ENCODE data around the gene OSBPL10. TPM values are rescaled to one million over a fixed set of nuclear protein-coding genes. Genes with fewer than 3 reads are reported as not detected.

OSBPL10 gene
- total RNA-seq, 2 experiments from 2014 or later = 1.6 to 1.7 TPM

- DNase-seq = no peak
- Mint-ChIP-seq H3K4me1 (peaks cover 14% of the 10 kb centered on the region), H3K27me3 (peaks cover 9% of the 10 kb centered on the region), H3K36me3 (ENCODE audit: low read depth) (no peaks in the 10 kb centered on the region), H3K27ac (no peak overlapping the region), H3K4me3 (no peak overlapping the region), H3K9me3 (no peaks in the 10 kb centered on the region)
- CTCF ChIA-PET = interaction anchor here (0.5 kb wide), 1 partner anchor 159 kb away, joined by 3 read pairs; no protein-coding TSS in a partner anchor
- POLR2A ChIA-PET = no interaction called here
Measured at GRCh38 chr3:31896648-31897433, 84.2 kb downstream of the OSBPL10 start.

GRCh38 chr3:31896026-31896425 is 85.0 kb downstream of the OSBPL10 start:
- CTCF ChIA-PET = no interaction called here
- POLR2A ChIA-PET = no interaction called here
- H3K4me3 Mint-ChIP-seq = no peak overlapping the region
- DNase-seq = no peak
- H3K4me1 Mint-ChIP-seq = peaks cover 8% of the 10 kb centered on the region
- peaks cover 10% of the 10 kb centered on the region for H3K27me3 Mint-ChIP-seq
- no peaks in the 10 kb centered on the region for H3K36me3 Mint-ChIP-seq (ENCODE audit: low read depth)
- H3K27ac Mint-ChIP-seq = no peak overlapping the region
- no peaks in the 10 kb centered on the region for H3K9me3 Mint-ChIP-seq

- H3K4me3 Mint-ChIP-seq = no peak overlapping the region
- H3K27me3 Mint-ChIP-seq = peaks cover 10% of the 10 kb centered on the region
- no peak for DNase-seq
- no peaks in the 10 kb centered on the region for H3K36me3 Mint-ChIP-seq (ENCODE audit: low read depth)
- H3K27ac Mint-ChIP-seq = no peak overlapping the region
- POLR2A ChIA-PET = no interaction called here
- H3K9me3 Mint-ChIP-seq = no peaks in the 10 kb centered on the region
- CTCF ChIA-PET = no interaction called here
- H3K4me1 Mint-ChIP-seq = peaks cover 5% of the 10 kb centered on the region
Measured at GRCh38 chr3:31895471-31895870, 85.6 kb downstream of the OSBPL10 start.

GRCh38 chr3:31892916-31893573 is 88.0 kb downstream of the OSBPL10 start:
- DNase-seq = no peak
- Mint-ChIP-seq H3K27ac (no peak overlapping the region), H3K27me3 (peaks cover 19% of the 10 kb centered on the region), H3K36me3 (ENCODE audit: low read depth) (no peaks in the 10 kb centered on the region), H3K4me1 (no peaks in the 10 kb centered on the region), H3K9me3 (no peaks in the 10 kb centered on the region), H3K4me3 (no peak overlapping the region)
- CTCF ChIA-PET = no interaction called here
- POLR2A ChIA-PET = no interaction called here

- no peaks in the 10 kb centered on the region for H3K9me3 Mint-ChIP-seq
- no peak overlapping the region for H3K4me3 Mint-ChIP-seq
- no peaks in the 10 kb centered on the region for H3K4me1 Mint-ChIP-seq
- H3K27me3 Mint-ChIP-seq = peaks cover 19% of the 10 kb centered on the region
- H3K27ac Mint-ChIP-seq = no peak overlapping the region
- no peaks in the 10 kb centered on the region for H3K36me3 Mint-ChIP-seq (ENCODE audit: low read depth)
- DNase-seq = no peak
- POLR2A ChIA-PET = no interaction called here
- CTCF ChIA-PET = no interaction called here
Measured at GRCh38 chr3:31892500-31892899, 88.6 kb downstream of the OSBPL10 start.

- ChIA-PET POLR2A (no interaction called here), CTCF (no interaction called here)
- no peaks in the 10 kb centered on the region for H3K36me3 Mint-ChIP-seq (ENCODE audit: low read depth)
- DNase-seq = no peak
- no peaks in the 10 kb centered on the region for H3K9me3 Mint-ChIP-seq
- no peak overlapping the region for H3K4me3 Mint-ChIP-seq
- H3K4me1 Mint-ChIP-seq = no peaks in the 10 kb centered on the region
- no peak overlapping the region for H3K27ac Mint-ChIP-seq
- peaks cover 19% of the 10 kb centered on the region for H3K27me3 Mint-ChIP-seq
Measured at GRCh38 chr3:31891876-31892455, 89.1 kb downstream of the OSBPL10 start.

- no peak overlapping the region for H3K27ac Mint-ChIP-seq
- H3K4me1 Mint-ChIP-seq = no peaks in the 10 kb centered on the region
- CTCF ChIA-PET = no interaction called here
- no peak for DNase-seq
- no peak overlapping the region for H3K4me3 Mint-ChIP-seq
- no peaks in the 10 kb centered on the region for H3K9me3 Mint-ChIP-seq
- POLR2A ChIA-PET = no interaction called here
- no peaks in the 10 kb centered on the region for H3K36me3 Mint-ChIP-seq (ENCODE audit: low read depth)
- H3K27me3 Mint-ChIP-seq = peaks cover 18% of the 10 kb centered on the region
Measured at GRCh38 chr3:31890742-31891469, 90.2 kb downstream of the OSBPL10 start.

- H3K4me1 Mint-ChIP-seq = no peaks in the 10 kb centered on the region
- DNase-seq = no peak
- ChIA-PET CTCF (no interaction called here), POLR2A (no interaction called here)
- no peak overlapping the region for H3K4me3 Mint-ChIP-seq
- H3K27ac Mint-ChIP-seq = no peak overlapping the region
- H3K27me3 Mint-ChIP-seq = peaks cover 18% of the 10 kb centered on the region
- H3K36me3 Mint-ChIP-seq (ENCODE audit: low read depth) = no peaks in the 10 kb centered on the region
- no peaks in the 10 kb centered on the region for H3K9me3 Mint-ChIP-seq
Measured at GRCh38 chr3:31890007-31890406, 91.1 kb downstream of the OSBPL10 start.

- no peak for DNase-seq
- Mint-ChIP-seq H3K9me3 (no peaks in the 10 kb centered on the region), H3K27me3 (peaks cover 9% of the 10 kb centered on the region), H3K4me1 (no peaks in the 10 kb centered on the region), H3K4me3 (no peak overlapping the region), H3K27ac (no peak overlapping the region), H3K36me3 (ENCODE audit: low read depth) (no peaks in the 10 kb centered on the region)
- ChIA-PET CTCF (no interaction called here), POLR2A (no interaction called here)
Measured at GRCh38 chr3:31885235-31885634, 95.8 kb downstream of the OSBPL10 start.

- H3K4me1 Mint-ChIP-seq = no peaks in the 10 kb centered on the region
- H3K9me3 Mint-ChIP-seq = no peaks in the 10 kb centered on the region
- DNase-seq = no peak
- CTCF ChIA-PET = no interaction called here
- H3K4me3 Mint-ChIP-seq = no peak overlapping the region
- no peak overlapping the region for H3K27ac Mint-ChIP-seq
- H3K27me3 Mint-ChIP-seq = peaks cover 5% of the 10 kb centered on the region
- no peaks in the 10 kb centered on the region for H3K36me3 Mint-ChIP-seq (ENCODE audit: low read depth)
- POLR2A ChIA-PET = no interaction called here
Measured at GRCh38 chr3:31884251-31884650, 96.8 kb downstream of the OSBPL10 start.

GRCh38 chr3:31882895-31883294 is 98.2 kb downstream of the OSBPL10 start:
- no peak overlapping the region for H3K4me3 Mint-ChIP-seq
- ChIA-PET POLR2A (no interaction called here), CTCF (no interaction called here)

GRCh38 chr3:31882431-31882830 is 98.6 kb downstream of the OSBPL10 start:
- CTCF ChIA-PET = no interaction called here
- no peaks in the 10 kb centered on the region for H3K4me1 Mint-ChIP-seq
- DNase-seq = no peak
- H3K36me3 Mint-ChIP-seq (ENCODE audit: low read depth) = no peaks in the 10 kb centered on the region
- H3K27ac Mint-ChIP-seq = no peak overlapping the region
- H3K4me3 Mint-ChIP-seq = no peak overlapping the region
- POLR2A ChIA-PET = no interaction called here
- H3K27me3 Mint-ChIP-seq = no peaks in the 10 kb centered on the region
- no peaks in the 10 kb centered on the region for H3K9me3 Mint-ChIP-seq

More at GRCh38 chr3:31882895-31883294, 98.2 kb downstream of the OSBPL10 start:
- H3K4me1 Mint-ChIP-seq = no peaks in the 10 kb centered on the region
- H3K27me3 Mint-ChIP-seq = no peaks in the 10 kb centered on the region
- no peak overlapping the region for H3K27ac Mint-ChIP-seq
- no peaks in the 10 kb centered on the region for H3K9me3 Mint-ChIP-seq
- no peaks in the 10 kb centered on the region for H3K36me3 Mint-ChIP-seq (ENCODE audit: low read depth)
- no peak for DNase-seq

- no peaks in the 10 kb centered on the region for H3K36me3 Mint-ChIP-seq (ENCODE audit: low read depth)
- H3K9me3 Mint-ChIP-seq = no peaks in the 10 kb centered on the region
- H3K4me1 Mint-ChIP-seq = no peaks in the 10 kb centered on the region
- H3K4me3 Mint-ChIP-seq = no peak overlapping the region
- CTCF ChIA-PET = no interaction called here
- no peak for DNase-seq
- POLR2A ChIA-PET = no interaction called here
- H3K27me3 Mint-ChIP-seq = no peaks in the 10 kb centered on the region
- H3K27ac Mint-ChIP-seq = no peak overlapping the region
Measured at GRCh38 chr3:31880482-31881078, 100.5 kb downstream of the OSBPL10 start.
